T-helper 9 cell (primary cell): ENCODE data around the gene TUFT1.
"Not testable (repeated sequence)": the region's sequence is repeated elsewhere in the genome, so short reads cannot be mapped to it uniquely, and the experiment has no call there.

Experiments used
- DNase-seq: peaks from one replicate; pipeline ENCODE4 v3.0.0-alpha.2; 2020

The TUFT1 gene

GRCh38 chr1:151581921-151582320 lies 41.8 kb downstream of the TUFT1 start:
- DNase-seq = no peak

GRCh38 chr1:151583796-151584195 lies 43.7 kb downstream of the TUFT1 start:
- no peak for DNase-seq

DNA sequence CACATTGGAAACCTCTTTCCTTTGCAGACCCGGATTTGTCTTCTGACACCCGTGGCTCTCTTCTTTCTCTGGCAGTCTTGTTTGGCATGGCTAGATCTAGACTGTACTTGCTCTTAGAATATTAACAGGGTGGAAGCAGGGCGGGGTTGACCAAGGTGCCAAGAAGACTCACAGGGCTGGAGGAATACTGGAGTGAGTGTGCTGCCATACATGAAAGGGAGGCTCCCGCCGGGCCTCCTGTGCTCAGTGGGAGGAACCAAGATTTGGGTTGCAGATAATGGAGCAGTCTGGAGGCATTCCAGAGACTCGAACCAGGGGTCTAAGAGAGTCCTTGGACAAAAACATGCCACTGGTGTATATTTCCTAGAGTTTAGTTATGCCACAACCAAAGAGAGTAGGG lies 44.2 kb downstream of the TUFT1 start:
- DNase-seq = no peak

DNA sequence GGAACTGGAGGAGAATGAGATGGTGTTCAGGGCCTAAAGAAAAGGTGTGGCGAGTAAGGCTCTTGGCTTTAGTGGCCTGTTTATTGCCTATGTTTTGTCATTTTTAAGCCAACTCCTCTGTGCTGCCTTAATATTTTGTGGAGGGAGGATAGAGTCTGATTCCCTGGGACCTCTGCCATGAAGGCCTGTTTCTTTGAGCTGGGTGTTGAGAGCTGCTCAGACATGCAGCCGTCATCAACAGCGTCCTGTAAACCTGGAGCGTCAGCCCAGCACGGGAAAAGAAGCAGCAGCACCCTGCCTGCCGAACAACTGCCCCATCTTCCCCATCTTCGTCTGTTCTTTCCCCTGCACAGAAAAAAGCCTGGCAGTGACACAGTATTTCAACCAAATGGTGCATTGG lies 44.7 kb downstream of the TUFT1 start:
- no peak for DNase-seq

DNA sequence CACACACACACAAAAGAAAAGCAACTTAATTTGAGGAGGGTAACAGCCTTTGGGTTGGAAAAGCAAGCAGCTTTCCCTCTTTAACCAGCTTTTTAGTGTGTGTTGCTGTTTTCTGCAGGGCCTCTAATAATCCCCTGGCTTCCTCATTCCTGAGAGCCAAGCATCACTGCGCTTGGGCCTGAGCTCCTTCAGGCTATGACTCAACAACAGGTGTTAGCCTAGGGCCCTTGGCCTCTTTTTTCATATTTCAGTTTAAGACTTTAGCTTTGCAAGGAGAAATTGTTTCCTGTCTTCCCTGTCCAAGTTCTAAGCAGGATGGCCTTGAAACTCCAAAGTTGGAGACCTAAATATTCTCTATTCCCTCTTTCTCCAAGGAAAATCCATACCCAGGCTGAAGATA lies 45.5 kb downstream of the TUFT1 start:
- no peak for DNase-seq

DNA sequence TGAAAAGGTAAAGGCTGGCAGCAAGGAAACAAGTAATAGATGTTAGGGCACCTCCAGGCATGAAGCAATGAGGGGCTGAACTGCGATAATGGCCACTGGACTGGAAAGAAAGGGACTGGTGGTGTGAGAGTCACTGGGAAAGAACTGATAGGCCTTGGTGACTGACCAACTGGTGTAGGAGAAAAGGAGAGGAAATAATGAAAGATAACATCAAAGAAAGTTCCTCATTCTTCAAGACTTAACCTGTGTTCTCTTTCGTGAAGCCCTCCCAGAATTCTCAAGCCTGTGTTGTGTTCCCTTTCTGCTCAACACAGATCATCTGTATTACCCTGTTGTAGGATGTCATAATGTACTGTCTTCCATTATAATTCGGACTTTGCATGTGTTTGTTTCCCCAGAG lies 50.9 kb downstream of the TUFT1 start:
- no peak for DNase-seq

- no peak for DNase-seq
Measured at GRCh38 chr1:151593730-151594129, 53.6 kb downstream of the TUFT1 start.

GRCh38 chr1:151594143-151594625 lies 54.1 kb downstream of the TUFT1 start:
- peak; percentile 83 for DNase-seq

DNA sequence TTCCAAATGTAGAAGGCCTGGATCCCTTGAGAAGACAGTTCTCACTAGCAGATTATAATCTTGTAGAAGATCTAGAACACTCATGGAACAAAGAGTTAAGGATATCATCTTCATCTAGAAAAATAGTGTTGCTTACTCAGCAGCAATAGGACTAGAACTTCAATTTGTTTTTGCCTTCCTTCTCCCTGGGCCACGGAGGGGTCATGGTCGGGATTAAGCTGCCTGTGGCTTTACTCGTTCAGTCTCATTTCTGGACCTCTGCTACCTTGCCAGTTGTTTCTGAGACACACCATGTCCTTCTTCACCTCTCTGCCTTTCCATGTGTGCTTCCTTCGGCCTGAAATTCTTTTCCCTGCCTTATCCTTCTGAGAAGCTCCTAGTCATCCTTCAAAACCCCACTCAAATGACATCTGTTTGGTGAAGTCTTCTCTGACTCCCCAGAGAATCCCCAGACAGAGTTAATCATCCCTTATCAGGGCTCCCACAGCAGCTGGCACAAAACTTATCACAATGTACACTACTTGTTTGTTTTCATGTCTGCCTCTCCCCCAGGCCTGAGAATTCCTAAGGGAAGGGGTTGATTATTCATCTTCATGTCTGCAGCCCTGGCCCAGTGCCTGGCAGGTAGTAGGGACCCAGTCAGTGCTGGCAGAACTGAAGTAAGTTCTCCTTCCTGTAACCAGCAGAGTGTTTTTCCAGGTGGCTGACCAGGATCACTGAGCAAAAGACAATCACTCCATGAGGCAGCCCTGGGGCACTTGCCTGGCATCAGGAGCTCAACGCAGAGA lies 56.3 kb downstream of the TUFT1 start:
- DNase-seq = no peak

DNA sequence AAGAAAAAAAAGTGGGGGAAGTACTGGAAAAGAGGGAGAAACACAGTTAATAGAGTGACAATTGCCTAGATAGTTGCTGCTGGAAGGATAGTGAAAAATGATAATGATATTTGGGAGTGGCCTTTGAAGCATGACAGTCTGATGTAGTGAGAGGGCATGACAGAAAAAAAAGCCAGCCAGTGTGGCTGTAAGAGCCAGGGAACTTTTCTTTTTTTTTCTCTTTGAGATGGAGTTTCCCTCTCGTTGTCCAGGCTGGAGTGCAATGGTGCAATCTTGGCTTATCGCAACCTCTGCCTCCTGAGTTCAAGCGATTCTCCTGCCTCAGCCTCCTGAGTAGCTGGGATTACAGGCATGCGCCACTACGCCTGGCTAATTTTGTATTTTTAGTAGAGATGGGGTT lies 62.4 kb downstream of the TUFT1 start:
- not testable (repeated sequence) for DNase-seq

DNA sequence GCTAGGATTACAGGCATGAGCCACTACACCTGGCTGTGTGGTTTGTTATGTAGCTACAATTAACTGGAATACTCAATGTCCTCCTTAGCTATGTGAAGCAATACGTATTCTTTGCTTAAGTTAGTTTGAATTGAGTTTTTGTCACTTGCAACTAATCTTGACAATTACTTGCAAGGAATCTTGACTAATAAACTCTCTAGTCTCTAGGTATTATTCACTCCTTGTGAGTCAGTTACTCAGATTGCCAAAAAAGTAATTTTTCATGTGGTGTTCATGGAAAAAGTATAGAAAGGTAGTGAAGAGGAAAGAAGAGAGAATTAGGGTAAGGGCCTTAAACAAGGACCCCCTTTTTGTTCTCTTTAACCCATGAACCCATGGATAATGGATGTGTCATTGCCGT lies 64.2 kb downstream of the TUFT1 start:
- DNase-seq = no peak

DNA sequence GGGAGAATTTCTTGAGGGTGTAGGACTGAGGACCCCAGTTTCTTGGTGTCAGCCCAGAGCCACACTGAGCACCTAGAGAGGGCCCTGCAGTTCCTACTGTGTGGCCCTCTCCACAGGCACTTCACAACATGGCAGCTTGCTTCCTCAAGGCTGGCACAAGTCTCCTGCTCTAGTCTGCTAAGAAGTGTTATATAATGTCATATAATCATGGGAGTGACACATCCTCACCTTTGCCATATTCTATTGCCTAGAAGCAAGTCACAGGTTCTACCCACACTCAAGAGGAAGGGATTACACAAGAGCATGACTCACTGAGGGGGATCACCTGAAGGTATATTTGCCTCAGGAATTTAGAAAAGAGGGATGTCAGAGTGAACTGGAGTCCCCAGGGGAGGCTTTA lies 66.3 kb downstream of the TUFT1 start:
- DNase-seq = no peak

- no peak for DNase-seq
Measured at GRCh38 chr1:151606857-151607256, 66.7 kb downstream of the TUFT1 start.

DNA sequence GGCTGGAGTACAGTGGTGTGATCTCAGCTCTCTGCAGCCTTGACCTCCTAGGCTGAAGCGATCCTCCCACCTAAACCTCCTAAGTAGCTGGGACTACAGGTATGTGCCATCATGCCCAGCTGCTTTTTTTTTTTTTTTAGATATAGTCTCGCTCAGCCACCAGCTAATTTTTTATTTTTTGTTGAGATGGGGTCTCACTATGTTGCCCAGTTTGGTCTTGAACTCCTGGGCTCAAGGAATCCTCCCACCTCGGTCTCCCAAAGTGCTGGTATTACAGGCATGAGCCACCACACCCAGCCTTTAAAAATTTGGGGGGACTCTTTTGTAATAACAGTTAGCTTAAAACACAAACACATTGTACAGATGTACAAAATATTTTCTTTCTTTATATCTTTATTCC lies 70.0 kb downstream of the TUFT1 start:
- no peak for DNase-seq

DNA sequence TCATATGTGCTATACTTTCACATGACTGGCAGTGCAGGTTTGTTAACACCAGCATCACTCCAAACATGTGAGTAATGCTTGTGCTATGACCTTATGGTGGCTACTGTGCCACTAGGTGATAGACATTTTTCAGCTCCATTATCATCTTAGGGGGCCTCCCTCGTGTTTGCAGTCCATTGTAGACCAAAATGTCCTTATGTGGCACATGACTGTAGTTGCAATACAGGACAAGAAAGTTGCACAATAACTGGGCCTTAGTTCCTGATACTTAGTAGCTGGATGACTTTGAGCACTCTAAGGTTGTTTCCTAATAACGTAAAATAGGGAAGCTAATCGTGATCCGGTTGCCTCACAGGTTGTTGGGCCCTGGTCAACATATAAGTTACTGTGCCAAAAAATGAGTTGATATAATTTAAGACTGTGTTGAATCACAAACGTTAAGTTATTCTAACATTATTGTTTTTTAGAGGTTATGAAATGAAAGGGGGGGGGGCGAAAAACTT lies 71.2 kb downstream of the TUFT1 start:
- DNase-seq = no peak

GRCh38 chr1:151611832-151612500 lies 71.9 kb downstream of the TUFT1 start, which contains the start of gene SNX27:
TSS of gene SNX27 (plus strand) at chr1:151612050. CDS start at chr1:151612202, 152 bp downstream.
- peak; percentile 79 for DNase-seq

DNA sequence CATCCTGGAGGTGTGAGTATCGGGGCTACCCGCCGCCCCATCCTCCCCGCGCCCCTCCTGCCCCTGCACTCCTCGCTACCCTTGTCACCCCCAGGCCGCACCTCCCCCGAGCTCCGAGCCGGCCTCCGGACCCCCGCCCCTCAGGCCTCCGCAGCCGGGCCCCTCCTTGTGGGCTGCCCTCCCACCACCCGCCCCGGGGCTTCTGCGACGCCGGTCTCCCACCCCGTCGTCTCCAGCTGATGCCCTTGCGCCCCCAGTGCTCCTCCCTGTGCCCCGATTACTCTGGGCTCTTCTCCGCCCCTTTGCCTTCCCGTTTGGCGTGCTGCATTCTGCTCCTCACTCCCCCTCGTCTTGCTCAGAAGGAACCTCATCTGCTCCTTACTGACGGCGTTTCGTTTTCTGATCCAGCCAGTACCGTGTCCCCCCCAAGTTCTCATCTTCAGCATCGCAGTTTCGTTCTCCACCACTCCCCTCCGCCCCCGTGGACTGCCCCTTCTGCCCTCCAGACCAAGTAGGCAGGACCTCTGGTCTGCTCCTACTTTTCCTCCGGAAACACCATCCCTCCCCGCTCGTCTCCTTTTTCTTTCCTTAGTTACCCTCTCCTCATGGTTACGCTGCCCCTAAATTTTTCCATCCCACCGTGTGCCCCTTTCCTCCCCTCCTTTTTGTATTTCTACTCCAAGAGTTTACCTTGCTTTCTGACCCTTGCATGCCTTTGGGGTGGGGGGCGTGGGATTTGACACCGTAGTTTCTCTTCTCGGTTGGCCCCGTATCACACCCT lies 72.6 kb downstream of the TUFT1 start:
- no peak for DNase-seq

DNA sequence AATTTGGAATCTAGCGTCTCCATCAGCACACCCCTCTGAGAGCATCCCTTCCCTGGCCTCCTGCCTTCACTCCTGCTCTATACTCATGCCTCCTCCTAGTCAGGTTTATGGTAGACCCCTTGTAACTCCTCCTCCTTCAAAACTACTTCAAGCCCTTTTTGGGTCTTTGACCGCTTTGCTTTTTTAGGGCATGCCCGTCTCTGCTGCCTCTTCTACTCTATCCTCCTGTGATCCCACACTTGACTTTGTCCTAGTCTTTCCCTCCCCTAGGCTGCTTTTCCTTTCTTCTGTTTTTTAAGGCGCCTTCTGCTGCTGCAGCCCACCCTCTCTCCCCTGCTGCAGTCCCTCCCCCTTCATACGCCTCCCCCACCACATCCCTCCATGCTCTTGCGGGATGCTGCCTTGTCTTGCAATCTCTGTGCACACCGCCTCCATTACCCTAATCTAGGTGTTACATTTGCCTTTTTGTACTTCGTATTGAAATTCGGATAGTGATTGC lies 73.2 kb downstream of the TUFT1 start:
- DNase-seq = no peak

DNA sequence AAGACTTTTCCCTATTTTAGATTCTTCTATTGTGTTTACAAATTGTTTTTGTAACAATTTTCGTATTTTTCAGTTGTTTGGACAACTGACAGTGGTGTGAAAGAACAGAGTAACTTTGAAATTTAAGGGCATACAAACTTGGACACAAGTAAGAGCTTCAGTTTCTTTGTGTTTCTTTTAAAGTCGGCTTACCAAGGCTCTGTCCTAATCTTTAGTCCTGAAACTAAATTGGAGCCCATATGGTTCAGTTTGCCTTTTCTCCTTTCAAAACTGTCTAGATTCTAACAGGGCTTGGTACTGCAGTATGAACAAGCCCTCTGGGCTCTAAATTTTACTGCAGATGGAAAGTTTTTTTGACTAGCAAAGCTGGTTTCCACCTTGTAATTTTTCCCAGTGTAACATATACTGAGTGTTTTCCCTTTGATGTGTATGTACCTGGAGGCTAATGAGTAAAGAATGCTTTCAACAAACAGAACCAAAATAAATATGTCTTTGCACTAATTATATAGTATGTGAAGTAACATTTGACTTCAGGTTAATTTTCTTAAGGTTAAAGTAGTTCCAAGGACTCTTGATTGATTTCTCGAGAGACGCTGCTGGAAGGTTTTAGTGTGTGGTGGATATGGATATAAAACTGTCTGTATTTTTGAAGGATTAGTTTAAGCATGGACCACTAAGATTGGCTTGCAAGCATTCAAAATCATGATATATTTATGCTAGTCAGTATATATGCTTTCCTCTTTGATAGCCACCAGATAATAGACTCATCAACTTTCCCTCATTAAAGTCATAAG lies 75.8 kb downstream of the TUFT1 start:
- no peak for DNase-seq

DNA sequence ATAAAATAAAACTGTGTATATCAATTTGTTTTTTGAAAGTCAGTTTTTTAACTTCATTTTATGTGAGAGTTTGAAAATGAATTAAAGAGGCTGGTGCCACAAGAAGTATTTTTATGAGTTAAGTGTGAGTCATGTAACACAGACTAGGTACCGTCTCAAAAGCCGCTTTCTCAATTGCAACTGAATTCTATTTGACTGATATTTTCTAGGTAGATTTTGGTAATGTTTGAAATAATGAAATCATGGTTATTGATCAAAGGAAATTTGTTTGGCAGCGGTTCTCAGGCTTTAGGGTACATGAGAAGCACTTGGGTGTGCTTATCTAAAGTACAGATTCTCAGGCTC lies 76.4 kb downstream of the TUFT1 start:
- no peak for DNase-seq

- DNase-seq = no peak
Measured at GRCh38 chr1:151618003-151618402, 77.9 kb downstream of the TUFT1 start.

DNA sequence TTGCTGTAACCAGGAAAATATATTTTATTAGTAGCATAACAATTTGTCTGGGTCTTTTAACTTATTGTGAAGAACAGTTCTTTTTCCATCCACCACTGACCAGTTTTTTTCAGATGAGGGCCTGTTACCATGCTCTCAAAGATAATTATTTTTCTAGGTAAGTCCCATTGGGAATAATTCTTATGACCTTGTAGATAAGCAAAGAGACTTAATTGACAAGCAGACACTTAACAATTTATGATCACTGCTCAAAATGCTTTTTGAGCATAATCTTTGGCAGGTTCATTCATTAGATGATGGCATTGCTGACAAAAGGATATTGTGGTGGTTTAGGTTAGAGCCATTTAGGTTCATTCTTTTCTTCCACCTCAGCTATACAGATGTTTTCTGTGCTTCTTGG lies 78.4 kb downstream of the TUFT1 start:
- DNase-seq = no peak
